Left ventricle myocardium inferior (tissue), 1 donor: Measurements from ENCODE around the gene ANKHD1. TPM values are rescaled to one million over a fixed set of nuclear protein-coding genes. Genes with fewer than 3 reads are reported as not detected.
A peak's percentile ranks its signal among the peaks of the same experiment; 100 is the strongest.

ENCODE experiments used
- DNase-seq: peaks from one replicate; pipeline ENCODE4 v3.0.0-alpha.2; 2020
- H3K27ac ChIP-seq: fragments of 200-600 bp; replicated peaks from 2 replicates; pipeline ENCODE4 v1.8.0; 2021
- H3K27me3 ChIP-seq: fragments of 200-600 bp; 2 replicates; pipeline ENCODE4 v1.8.0; 2021; ENCODE audit warnings: low read depth
- H3K36me3 ChIP-seq: fragments of 200-600 bp; 2 replicates; pipeline ENCODE4 v1.8.0; 2021
- H3K4me1 ChIP-seq: fragments of 200-600 bp; 2 replicates; pipeline ENCODE4 v1.8.0; 2021
- H3K4me3 ChIP-seq: fragments of 200-600 bp; 2 replicates; pipeline ENCODE4 v1.8.0; 2021; ENCODE audit warnings: mild to moderate bottlenecking, moderate library complexity
- H3K9me3 ChIP-seq: fragments of 200-600 bp; replicated peaks from 2 replicates; pipeline ENCODE4 v1.8.0; 2021
- intact Hi-C: fragments of 100-400 bp; cut with micrococcal nuclease; formaldehyde crosslinking; loops from one replicate; pipeline ENCODE4 v1.11.0; 2022
- total RNA-seq: library from RNA; stranded (reverse); fragmentation: NEBNext Ultra II Directional; extraction: Animal tissue kit (Norgen Biotek cat#: 25700); gene quantifications from one replicate; pipeline ENCODE4 v1.2.1, GENCODE V29; 2021
- TF ChIP-seq, protein P1 (sequence below): fragments of 200-600 bp; IDR thresholded peaks from 2 replicates; pipeline ENCODE4 v1.8.0; 2021; ENCODE audit warnings: antibody characterized with exemption, mild to moderate bottlenecking, borderline replicate concordance
- donor health status: DM: no; HTN: yes; CAD: no; lungs with severe emphysema.

ANKHD1 gene
- total RNA-seq, 1 donor from 2014 or later = 58.5 TPM

DNA sequence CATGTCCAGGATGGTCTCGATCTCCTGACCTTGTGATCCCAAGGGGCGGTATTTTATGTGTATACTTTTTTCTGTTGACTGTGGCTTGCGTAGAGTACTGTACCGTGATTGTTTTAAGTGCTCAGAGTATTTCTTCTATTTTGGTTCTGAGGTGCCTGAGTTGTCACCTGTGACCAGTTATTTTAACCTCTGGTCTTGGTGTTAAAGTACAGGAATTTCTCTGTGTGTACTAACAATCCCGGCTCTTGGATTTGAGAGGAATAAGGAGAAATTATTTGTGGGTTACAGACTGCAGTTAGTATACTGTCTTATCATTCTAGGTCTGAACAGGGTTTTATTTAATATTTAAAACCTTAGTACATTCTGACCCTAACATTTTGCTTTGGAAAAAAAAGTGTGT is 2.0 kb downstream of the ANKHD1 start:
- Histone ChIP-seq H3K9me3 (no peaks in the 10 kb centered on the region), H3K36me3 (peaks cover 4% of the 10 kb centered on the region), H3K27me3 (no peaks in the 10 kb centered on the region), H3K27ac (peak overlapping the region; percentile 97), H3K4me3 (peak overlapping the region; percentile 89), H3K4me1 (peaks cover 74% of the 10 kb centered on the region)
- TF ChIP-seq, protein P1, sequence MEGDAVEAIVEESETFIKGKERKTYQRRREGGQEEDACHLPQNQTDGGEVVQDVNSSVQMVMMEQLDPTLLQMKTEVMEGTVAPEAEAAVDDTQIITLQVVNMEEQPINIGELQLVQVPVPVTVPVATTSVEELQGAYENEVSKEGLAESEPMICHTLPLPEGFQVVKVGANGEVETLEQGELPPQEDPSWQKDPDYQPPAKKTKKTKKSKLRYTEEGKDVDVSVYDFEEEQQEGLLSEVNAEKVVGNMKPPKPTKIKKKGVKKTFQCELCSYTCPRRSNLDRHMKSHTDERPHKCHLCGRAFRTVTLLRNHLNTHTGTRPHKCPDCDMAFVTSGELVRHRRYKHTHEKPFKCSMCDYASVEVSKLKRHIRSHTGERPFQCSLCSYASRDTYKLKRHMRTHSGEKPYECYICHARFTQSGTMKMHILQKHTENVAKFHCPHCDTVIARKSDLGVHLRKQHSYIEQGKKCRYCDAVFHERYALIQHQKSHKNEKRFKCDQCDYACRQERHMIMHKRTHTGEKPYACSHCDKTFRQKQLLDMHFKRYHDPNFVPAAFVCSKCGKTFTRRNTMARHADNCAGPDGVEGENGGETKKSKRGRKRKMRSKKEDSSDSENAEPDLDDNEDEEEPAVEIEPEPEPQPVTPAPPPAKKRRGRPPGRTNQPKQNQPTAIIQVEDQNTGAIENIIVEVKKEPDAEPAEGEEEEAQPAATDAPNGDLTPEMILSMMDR = no peak
- intact Hi-C loops = no loop called here
- no peak for DNase-seq

DNA sequence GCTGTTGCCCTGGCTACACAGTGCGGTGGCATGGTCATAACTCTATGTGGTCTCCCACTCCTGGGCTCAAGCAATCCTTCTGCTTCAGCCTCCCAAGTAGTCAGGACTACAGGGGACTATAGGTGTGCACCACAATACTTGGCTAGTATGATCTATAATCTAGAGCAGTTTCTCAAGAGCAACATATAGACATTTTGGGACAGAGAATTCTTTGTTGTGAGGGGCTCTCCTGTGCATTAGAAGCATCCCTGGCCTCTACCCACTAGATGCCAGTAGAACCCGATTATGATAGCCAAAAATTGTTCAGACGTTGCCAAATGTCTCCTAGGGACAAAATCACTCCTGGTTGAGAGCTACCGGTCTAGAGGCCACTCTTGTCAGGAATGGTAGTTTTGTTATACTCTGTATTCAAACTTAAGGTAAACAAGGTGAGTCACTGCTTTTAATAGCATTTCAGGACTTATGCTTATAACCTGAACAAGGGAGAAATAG is 7.2 kb downstream of the ANKHD1 start:
- H3K4me3 ChIP-seq = no peak overlapping the region
- no peaks in the 10 kb centered on the region for H3K27me3 ChIP-seq
- H3K36me3 ChIP-seq = peaks cover 7% of the 10 kb centered on the region
- TF ChIP-seq, protein P1 = no peak
- H3K9me3 ChIP-seq = no peaks in the 10 kb centered on the region
- DNase-seq = no peak
- intact Hi-C loops = no loop called here
- H3K4me1 ChIP-seq = peaks cover 68% of the 10 kb centered on the region
- no peak overlapping the region for H3K27ac ChIP-seq

DNA sequence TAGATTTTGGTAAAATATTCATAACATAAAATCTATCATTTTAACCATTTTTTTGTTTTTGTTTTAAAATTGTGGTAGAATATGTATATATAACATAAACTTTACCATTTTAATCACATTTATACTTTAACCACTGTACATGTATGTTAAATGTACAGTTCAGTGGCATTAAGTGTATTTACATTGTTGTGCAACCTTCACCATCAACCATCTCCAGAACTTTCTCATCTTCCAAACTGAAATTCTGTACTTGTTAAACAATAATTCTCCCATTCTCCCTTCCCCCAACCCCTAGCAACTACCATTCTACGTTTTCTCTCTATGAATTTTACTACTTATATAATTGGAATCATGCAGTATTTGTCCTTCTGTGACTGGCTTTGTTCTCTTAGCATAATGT is 11.6 kb downstream of the ANKHD1 start:
- Histone ChIP-seq H3K4me3 (no peak overlapping the region), H3K36me3 (peaks cover 3% of the 10 kb centered on the region), H3K27me3 (no peaks in the 10 kb centered on the region), H3K4me1 (peaks cover 40% of the 10 kb centered on the region), H3K9me3 (no peaks in the 10 kb centered on the region), H3K27ac (no peak overlapping the region)
- no peak for DNase-seq
- intact Hi-C loops = no loop called here
- TF ChIP-seq, protein P1 = no peak

DNA sequence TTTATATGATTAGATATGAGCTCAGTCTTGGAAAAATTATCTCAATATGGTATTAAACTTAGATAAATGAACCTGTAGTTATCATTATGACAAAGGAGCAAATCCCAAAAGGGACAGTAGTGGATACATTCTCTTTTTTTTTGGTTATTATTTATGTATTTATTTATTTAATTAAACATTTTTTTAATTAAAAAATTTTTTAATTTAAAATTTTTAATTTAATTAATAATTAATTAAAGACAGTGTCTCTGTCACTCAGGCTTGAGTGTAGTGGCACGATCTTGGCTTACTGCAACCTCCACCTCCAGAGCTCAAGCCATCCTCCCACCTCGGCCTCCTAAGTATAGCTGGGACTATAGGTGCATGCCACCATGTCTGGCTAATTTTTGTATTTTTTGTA is 15.6 kb downstream of the ANKHD1 start:
- H3K36me3 ChIP-seq = no peaks in the 10 kb centered on the region
- no peaks in the 10 kb centered on the region for H3K9me3 ChIP-seq
- TF ChIP-seq, protein P1 = no peak
- H3K4me1 ChIP-seq = peaks cover 28% of the 10 kb centered on the region
- DNase-seq = no peak
- H3K27me3 ChIP-seq = no peaks in the 10 kb centered on the region
- no peak overlapping the region for H3K4me3 ChIP-seq
- intact Hi-C loops = no loop called here
- H3K27ac ChIP-seq = no peak overlapping the region

DNA sequence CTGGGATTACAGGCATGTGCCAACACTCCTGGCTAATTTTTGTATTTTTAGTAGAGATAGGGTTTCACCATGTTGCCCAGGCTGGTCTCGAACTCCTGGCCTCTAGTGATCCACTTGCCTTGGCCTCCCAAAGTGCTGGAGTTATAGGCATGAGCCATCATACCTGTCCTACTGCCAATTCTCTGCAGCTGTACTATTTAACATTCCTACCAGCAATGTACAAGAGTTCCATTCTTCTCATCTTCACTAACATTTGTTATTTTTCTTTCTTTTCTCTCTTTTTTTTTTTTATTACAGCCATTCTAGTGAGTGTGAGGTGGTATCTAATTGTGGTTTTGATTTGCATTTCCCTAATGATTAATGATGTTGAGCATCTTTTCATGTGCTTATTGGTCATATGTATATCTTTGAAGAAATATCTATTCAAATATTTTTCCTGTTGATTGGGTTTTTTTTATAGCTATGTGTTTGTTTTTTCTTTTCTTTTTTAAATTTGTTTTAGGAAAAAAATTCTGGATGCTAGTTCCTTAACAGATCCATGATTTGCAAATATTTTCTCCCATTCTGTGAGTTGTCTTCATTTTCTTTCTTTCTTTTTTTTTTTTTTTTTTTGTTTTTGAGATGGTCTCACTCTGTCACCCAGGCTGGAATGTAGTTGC is 17.4 kb downstream of the ANKHD1 start:
- Histone ChIP-seq H3K4me1 (peaks cover 36% of the 10 kb centered on the region), H3K27me3 (no peaks in the 10 kb centered on the region), H3K36me3 (no peaks in the 10 kb centered on the region), H3K4me3 (no peak overlapping the region), H3K9me3 (no peaks in the 10 kb centered on the region), H3K27ac (no peak overlapping the region)
- TF ChIP-seq, protein P1 = no peak
- DNase-seq = no peak
- intact Hi-C loops = no loop called here
